Stimulated activated CD4-positive, alpha-beta T cell treated with anti-CD3 and anti-CD28 coated beads, Interleukin-2, amount 100 ng/mL, for 4 hours (primary cell): Measurements from ENCODE around the gene DNAJC7.
"Not testable (repeated sequence)": the region's sequence is repeated elsewhere in the genome, so short reads cannot be mapped to it uniquely, and the experiment has no call there.

ENCODE experiments used
- DNase-seq: peaks from one replicate; pipeline ENCODE4 v3.0.0-alpha.2; 2020; ENCODE audit warnings: low read depth

DNAJC7 gene

GRCh38 chr17:42012363-42012762 is 4.9 kb downstream of the DNAJC7 start:
- DNase-seq = not testable (repeated sequence)

GRCh38 chr17:42010898-42011516 is 6.2 kb downstream of the DNAJC7 start:
- DNase-seq = no peak

- DNase-seq = not testable (repeated sequence)
Measured at GRCh38 chr17:42010266-42010680, 7.0 kb downstream of the DNAJC7 start.

- DNase-seq = no peak
Measured at GRCh38 chr17:42009170-42009569, 8.1 kb downstream of the DNAJC7 start.

GRCh38 chr17:42005166-42005565 is 12.1 kb downstream of the DNAJC7 start:
- no peak for DNase-seq

GRCh38 chr17:42002792-42003301 is 14.4 kb downstream of the DNAJC7 start:
- DNase-seq = no peak

GRCh38 chr17:42002175-42002791 is 15.0 kb downstream of the DNAJC7 start:
- no peak for DNase-seq

- DNase-seq = no peak
Measured at GRCh38 chr17:42001729-42002128, 15.5 kb downstream of the DNAJC7 start.

- DNase-seq = no peak
Measured at GRCh38 chr17:42000413-42001133, 16.7 kb downstream of the DNAJC7 start.

GRCh38 chr17:41998497-41998896 is 18.7 kb downstream of the DNAJC7 start:
- DNase-seq = no peak

GRCh38 chr17:41996855-41997164 is 20.4 kb downstream of the DNAJC7 start:
- no peak for DNase-seq

- DNase-seq = no peak
Measured at GRCh38 chr17:41992576-41992975, 24.7 kb downstream of the DNAJC7 start.

- DNase-seq = no peak
Measured at GRCh38 chr17:41989702-41990419, 27.4 kb downstream of the DNAJC7 start.

- DNase-seq = no peak
Measured at GRCh38 chr17:41988418-41988817, 28.8 kb downstream of the DNAJC7 start.

GRCh38 chr17:41987642-41988041 is 29.6 kb downstream of the DNAJC7 start:
- no peak for DNase-seq

- DNase-seq = no peak
Measured at GRCh38 chr17:41986634-41987033, 30.6 kb downstream of the DNAJC7 start.

- no peak for DNase-seq
Measured at GRCh38 chr17:41985919-41986318, 31.3 kb downstream of the DNAJC7 start.

- DNase-seq = no peak
Measured at GRCh38 chr17:41984454-41984853, 32.8 kb downstream of the DNAJC7 start.

GRCh38 chr17:41982026-41982760 is 35.0 kb downstream of the DNAJC7 start:
- DNase-seq = no peak

GRCh38 chr17:41977991-41978390 is 39.2 kb downstream of the DNAJC7 start:
- no peak for DNase-seq

- DNase-seq = no peak
Measured at GRCh38 chr17:41976142-41976768, 41.0 kb downstream of the DNAJC7 start.
